Gastrocnemius medialis (tissue), 4 donors: ENCODE results near the gene GALNT16. TPM values are rescaled to one million over a fixed set of nuclear protein-coding genes. Genes with fewer than 3 reads are reported as not detected.

Experiments
- ATAC-seq, 2 donors: fragments of 150-250 bp; one replicate each; pipeline ENCODE4 v1.9.1; 2016
- DNase-seq, 2 donors: peaks; one replicate each; pipeline ENCODE4 v3.0.0-alpha.2; 2019
- H3K27ac ChIP-seq, 4 donors: fragments of 200-600 bp; sonication (generic); 1 replicate in 1 of 4; 2 replicates in 3 of 4; pipeline ENCODE4 v1.5.1; 2016 to 2018; ENCODE audit warnings: mild to moderate bottlenecking in 2 of 4, moderate library complexity in 1 of 4
- H3K27me3 ChIP-seq, 3 donors: fragments of 200-600 bp; sonication (generic) in 2 of 3; 1 replicate in 1 of 3; 2 replicates in 2 of 3; pipeline versions ENCODE4 v1.5.1 to v1.6.0; 2016 to 2019; ENCODE audit warnings: mild to moderate bottlenecking in 1 of 3, moderate library complexity in 1 of 3
- H3K36me3 ChIP-seq, 2 donors: fragments of 200-600 bp; sonication (generic) in 1 of 2; one replicate each; pipeline ENCODE4 v1.5.1; 2017 to 2018
- H3K4me1 ChIP-seq, 2 donors: fragments of 200-600 bp; sonication (generic) in 1 of 2; one replicate each; pipeline ENCODE4 v1.5.1; 2016 to 2017; ENCODE audit warnings: mild to moderate bottlenecking in 2 of 2
- H3K4me3 ChIP-seq, 4 donors: fragments of 200-600 bp; sonication (generic) in 3 of 4; 1 replicate in 1 of 4; 2 replicates in 3 of 4; pipeline ENCODE4 v1.5.1; 2016 to 2019; ENCODE audit warnings: mild to moderate bottlenecking in 2 of 4
- H3K9me3 ChIP-seq, 3 donors: fragments of 200-600 bp; sonication (generic) in 2 of 3; 1 replicate in 1 of 3; 2 replicates in 2 of 3; pipeline ENCODE4 v1.5.1; 2016 to 2019
- POLR2A ChIP-seq, 2 donors: fragments of 450-650 bp; IDR thresholded peaks; one replicate each; pipeline ENCODE4 v1.6.1; 2017; ENCODE audit warnings: antibody characterized with exemption in 2 of 2, mild to moderate bottlenecking in 2 of 2, moderate library complexity in 2 of 2
- in situ Hi-C, 4 donors: fragments of 200-750 bp; cut with MboI; loops; one replicate each; pipeline versions ENCODE4 v1.15.0 to v1.8.0; 2017; ENCODE audit warnings: low sequenced_read_pairs in 4 of 4
- intact Hi-C: fragments of 100-400 bp; cut with DNase I; formaldehyde crosslinking; loops from one replicate; pipeline ENCODE4 v1.15.1; 2023; ENCODE audit warnings: low total_unique reads
- total RNA-seq, 4 donors: library from RNA; depleted of rRNA; stranded (reverse); fragments of >200 nt; gene quantifications; one replicate each; pipeline versions ENCODE4 v1.1.0 to v1.2.3, GENCODE V29; 2016
- TF ChIP-seq, protein P1 (sequence below), 5 experiments: fragments of 450-650 bp in 3 of 5; fragments of 200-600 bp in 2 of 5; sonication (generic) in 2 of 5; IDR thresholded peaks in 4 of 5; conservative IDR thresholded peaks in 1 of 5; 1 replicate in 4 of 5; 2 replicates in 1 of 5; pipeline ENCODE4 v1.5.1; 2016 to 2019; ENCODE audit warnings: antibody characterized with exemption in 5 of 5, mild to moderate bottlenecking in 3 of 5, moderate library complexity in 3 of 5

GALNT16 gene
- total RNA-seq, 4 donors from 2014 or later: 0.15 to 2.7 (median 1.7) TPM

DNA sequence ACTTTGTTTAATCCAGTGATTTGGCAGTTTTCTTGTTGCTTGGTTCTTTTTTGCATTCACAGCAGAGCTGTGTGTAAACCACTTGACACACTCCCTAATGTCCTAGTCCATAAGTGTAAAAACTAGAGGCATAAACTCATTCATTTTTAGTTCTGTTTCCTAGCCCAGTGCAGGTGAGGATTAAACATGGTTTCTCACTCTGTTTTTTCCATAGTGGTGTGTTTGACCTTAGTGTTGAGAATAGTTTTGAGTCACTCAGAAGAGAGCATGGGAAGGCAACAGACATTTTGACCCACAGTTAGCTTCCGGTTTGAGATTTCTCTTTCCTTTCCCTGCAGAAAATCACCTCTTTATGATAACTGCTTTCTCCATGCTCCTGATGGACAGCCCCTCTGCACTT, 24.2 kb upstream of the GALNT16 start:
- Histone ChIP-seq H3K27ac (no peak overlapping the region), H3K4me3 (no peak overlapping the region), H3K9me3 (no peaks in the 10 kb centered on the region), H3K27me3 (no peaks in the 10 kb centered on the region), H3K4me1 (peaks cover 0 to 3% of the 10 kb centered on the region in 2 donors), H3K36me3 (peaks cover 6 to 60% of the 10 kb centered on the region in 2 donors)
- ATAC-seq (no peak), DNase-seq (no peak)
- TF ChIP-seq, protein P1, sequence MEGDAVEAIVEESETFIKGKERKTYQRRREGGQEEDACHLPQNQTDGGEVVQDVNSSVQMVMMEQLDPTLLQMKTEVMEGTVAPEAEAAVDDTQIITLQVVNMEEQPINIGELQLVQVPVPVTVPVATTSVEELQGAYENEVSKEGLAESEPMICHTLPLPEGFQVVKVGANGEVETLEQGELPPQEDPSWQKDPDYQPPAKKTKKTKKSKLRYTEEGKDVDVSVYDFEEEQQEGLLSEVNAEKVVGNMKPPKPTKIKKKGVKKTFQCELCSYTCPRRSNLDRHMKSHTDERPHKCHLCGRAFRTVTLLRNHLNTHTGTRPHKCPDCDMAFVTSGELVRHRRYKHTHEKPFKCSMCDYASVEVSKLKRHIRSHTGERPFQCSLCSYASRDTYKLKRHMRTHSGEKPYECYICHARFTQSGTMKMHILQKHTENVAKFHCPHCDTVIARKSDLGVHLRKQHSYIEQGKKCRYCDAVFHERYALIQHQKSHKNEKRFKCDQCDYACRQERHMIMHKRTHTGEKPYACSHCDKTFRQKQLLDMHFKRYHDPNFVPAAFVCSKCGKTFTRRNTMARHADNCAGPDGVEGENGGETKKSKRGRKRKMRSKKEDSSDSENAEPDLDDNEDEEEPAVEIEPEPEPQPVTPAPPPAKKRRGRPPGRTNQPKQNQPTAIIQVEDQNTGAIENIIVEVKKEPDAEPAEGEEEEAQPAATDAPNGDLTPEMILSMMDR (IDR thresholded peaks at IDR 0.05 in 4 of 5, conservative IDR thresholded peaks at IDR 0.05 in 1 of 5): no peak
- no peak for TF ChIP-seq POLR2A (IDR thresholded peaks at IDR 0.05)
- intact Hi-C loops: no loop called here
- in situ Hi-C loops: loop anchor here in 1 of 4 donors (25.0 kb wide), 1 partner anchor 227 kb away; no protein-coding TSS in a partner anchor

DNA sequence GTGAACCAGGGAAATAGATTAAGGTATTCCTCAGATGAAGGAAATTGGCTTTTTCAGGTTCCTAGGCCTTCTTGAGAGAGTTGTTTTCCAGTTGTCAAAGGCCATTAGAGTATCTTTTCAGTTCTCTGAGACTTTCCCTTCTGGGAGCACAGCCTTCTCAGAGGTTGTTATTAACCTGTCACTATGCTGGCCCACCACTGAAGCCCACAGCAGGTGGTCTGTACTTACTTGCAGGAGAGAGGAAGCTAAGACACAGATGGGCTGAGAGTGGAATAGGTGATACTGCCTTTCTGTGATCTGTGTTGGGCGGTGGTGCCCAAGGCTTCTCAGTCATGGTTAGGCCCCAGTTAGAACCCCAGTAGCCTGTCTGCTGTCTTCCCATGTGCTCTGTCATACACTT, 22.8 kb upstream of the GALNT16 start:
- Histone ChIP-seq H3K36me3 (peaks cover 6 to 60% of the 10 kb centered on the region in 2 donors), H3K27ac (no peak overlapping the region), H3K4me1 (peaks cover 0 to 3% of the 10 kb centered on the region in 2 donors), H3K27me3 (no peaks in the 10 kb centered on the region), H3K9me3 (no peaks in the 10 kb centered on the region), H3K4me3 (no peak overlapping the region)
- intact Hi-C loops (no loop called here), in situ Hi-C loops (loop anchor here in 1 of 4 donors (25.0 kb wide), 1 partner anchor 225 kb away; no protein-coding TSS in a partner anchor)
- ATAC-seq (no peak), DNase-seq (no peak)
- TF ChIP-seq, protein P1 (IDR thresholded peaks at IDR 0.05 in 4 of 5, conservative IDR thresholded peaks at IDR 0.05 in 1 of 5): no peak
- no peak for TF ChIP-seq POLR2A (IDR thresholded peaks at IDR 0.05)

DNA sequence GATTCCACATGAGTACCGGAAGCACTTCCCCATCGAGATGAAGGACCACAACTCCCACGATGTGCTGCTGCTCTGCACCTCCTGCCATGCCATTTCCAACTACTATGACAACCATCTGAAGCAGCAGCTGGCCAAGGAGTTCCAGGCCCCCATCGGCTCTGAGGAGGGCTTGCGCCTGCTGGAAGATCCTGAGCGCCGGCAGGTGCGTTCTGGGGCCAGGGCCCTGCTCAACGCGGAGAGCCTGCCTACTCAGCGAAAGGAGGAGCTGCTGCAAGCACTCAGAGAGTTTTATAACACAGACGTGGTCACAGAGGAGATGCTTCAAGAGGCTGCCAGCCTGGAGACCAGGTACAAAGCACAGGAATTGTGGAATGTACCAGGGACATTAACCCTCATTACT, 22.4 kb upstream of the GALNT16 start:
- Histone ChIP-seq H3K36me3 (peaks cover 6 to 60% of the 10 kb centered on the region in 2 donors), H3K4me1 (no peaks in the 10 kb centered on the region), H3K4me3 (no peak overlapping the region), H3K27ac (no peak overlapping the region), H3K9me3 (no peaks in the 10 kb centered on the region), H3K27me3 (no peaks in the 10 kb centered on the region)
- intact Hi-C loops: no loop called here
- ATAC-seq (no peak), DNase-seq (no peak)
- no peak for TF ChIP-seq POLR2A (IDR thresholded peaks at IDR 0.05)
- TF ChIP-seq, protein P1 (IDR thresholded peaks at IDR 0.05 in 4 of 5, conservative IDR thresholded peaks at IDR 0.05 in 1 of 5): no peak
- in situ Hi-C loops: loop anchor here in 1 of 4 donors (25.0 kb wide), 1 partner anchor 225 kb away; no protein-coding TSS in a partner anchor

DNA sequence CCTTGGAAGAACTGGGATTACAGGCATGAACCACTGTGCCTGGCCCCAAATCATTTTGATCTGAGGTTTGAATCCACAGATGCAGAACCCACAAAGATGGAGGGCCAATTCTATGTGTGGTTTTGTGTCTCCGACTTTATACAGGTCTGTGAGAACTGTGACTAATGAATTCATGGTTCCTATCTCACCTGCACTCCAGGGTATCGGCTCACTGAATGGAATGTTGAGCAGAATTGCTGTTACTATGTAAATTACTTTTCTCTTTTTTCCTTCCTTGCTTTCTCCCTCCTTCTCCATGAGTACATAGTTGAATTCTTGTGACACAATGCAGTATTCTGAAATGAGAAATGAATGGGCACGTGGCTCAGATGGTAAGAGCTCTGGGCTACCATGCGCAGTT, 21.1 kb upstream of the GALNT16 start:
- intact Hi-C loops: no loop called here
- no peak for DNase-seq
- Histone ChIP-seq H3K9me3 (no peaks in the 10 kb centered on the region), H3K27me3 (no peaks in the 10 kb centered on the region), H3K36me3 (peaks cover 6 to 60% of the 10 kb centered on the region in 2 donors), H3K4me1 (peaks cover 5 to 6% of the 10 kb centered on the region in 2 donors), H3K4me3 (no peak overlapping the region), H3K27ac (no peak overlapping the region)
- no peak for ATAC-seq
- TF ChIP-seq, protein P1 (IDR thresholded peaks at IDR 0.05 in 4 of 5, conservative IDR thresholded peaks at IDR 0.05 in 1 of 5): no peak
- no peak for TF ChIP-seq POLR2A (IDR thresholded peaks at IDR 0.05)
- in situ Hi-C loops: loop anchor here in 1 of 4 donors (25.0 kb wide), 1 partner anchor 223 kb away; no protein-coding TSS in a partner anchor
